ENCODE measurements around the gene DUS1L.

DUS1L gene

GRCh38 chr17:82058855-82059249 lies 6.8 kb downstream of the DUS1L start:
- DNase-seq (ENCODE audit: low read depth): no peak
- H3K4me3 ChIP-seq (ENCODE audit: low read depth, low read length): no peak overlapping the region
- TF ChIP-seq CTCF (conservative IDR thresholded peaks at IDR 0.05; ENCODE audit: low read depth, low read length): no peak

- DNase-seq (ENCODE audit: low read depth): no peak
- no peak for TF ChIP-seq CTCF (conservative IDR thresholded peaks at IDR 0.05; ENCODE audit: low read depth, low read length)
- no peak overlapping the region for H3K4me3 ChIP-seq (ENCODE audit: low read depth, low read length)
Measured at GRCh38 chr17:82058230-82058854, 7.3 kb downstream of the DUS1L start.

GRCh38 chr17:82056729-82057621 lies 8.6 kb downstream of the DUS1L start:
- DNase-seq (ENCODE audit: low read depth): no peak
- H3K4me3 ChIP-seq (ENCODE audit: low read depth, low read length): no peak overlapping the region
- no peak for TF ChIP-seq CTCF (conservative IDR thresholded peaks at IDR 0.05; ENCODE audit: low read depth, low read length)

- DNase-seq (ENCODE audit: low read depth): no peak
- no peak overlapping the region for H3K4me3 ChIP-seq (ENCODE audit: low read depth, low read length)
- no peak for TF ChIP-seq CTCF (conservative IDR thresholded peaks at IDR 0.05; ENCODE audit: low read depth, low read length)
Measured at GRCh38 chr17:82055965-82056728, 9.5 kb downstream of the DUS1L start.

- DNase-seq (ENCODE audit: low read depth): no peak
- TF ChIP-seq CTCF (conservative IDR thresholded peaks at IDR 0.05; ENCODE audit: low read depth, low read length): no peak
- no peak overlapping the region for H3K4me3 ChIP-seq (ENCODE audit: low read depth, low read length)
Measured at GRCh38 chr17:82055023-82055964, 10.3 kb downstream of the DUS1L start.

GRCh38 chr17:82054351-82055022 lies 11.1 kb downstream of the DUS1L start:
- DNase-seq (ENCODE audit: low read depth): no peak
- H3K4me3 ChIP-seq (ENCODE audit: low read depth, low read length): no peak overlapping the region
- TF ChIP-seq CTCF (conservative IDR thresholded peaks at IDR 0.05; ENCODE audit: low read depth, low read length): no peak

Measured in choroid plexus epithelial cell (primary cell).